NCI-H345 treated with DMSO at 0.1 percent for 48 hours (cell line): ENCODE data around the gene MLF1.
A peak's percentile ranks its signal among the peaks of the same experiment; 100 is the strongest.
"Not testable (repeated sequence)": the region's sequence is repeated elsewhere in the genome, so short reads cannot be mapped to it uniquely, and the experiment has no call there.

ENCODE experiments used
- DNase-seq: peaks from one replicate; lab custom pipeline; 2025; ENCODE audit not compliant: unreplicated experiment; lab: John Stamatoyannopoulos, UW

Gene MLF1

GRCh38 chr3:158570999-158571702, at the start of gene MLF1:
TSS of gene MLF1 (plus strand) at chr3:158571194. CDS start at chr3:158571301, 107 bp downstream.
- DNase-seq: peak; percentile 54

- DNase-seq: no peak
Measured at GRCh38 chr3:158522221-158523136, 48.5 kb upstream of the MLF1 start.

- DNase-seq: no peak
Measured at GRCh38 chr3:158528076-158528674, 42.8 kb upstream of the MLF1 start.

- DNase-seq: peak; percentile 5
Measured at GRCh38 chr3:158531334-158531733, 39.7 kb upstream of the MLF1 start.

GRCh38 chr3:158532099-158532734, 38.8 kb upstream of the MLF1 start:
- DNase-seq: no peak

- no peak for DNase-seq
Measured at GRCh38 chr3:158535918-158536317, 35.1 kb upstream of the MLF1 start.

- DNase-seq: no peak
Measured at GRCh38 chr3:158539414-158540014, 31.5 kb upstream of the MLF1 start.

- DNase-seq: no peak
Measured at GRCh38 chr3:158540066-158540465, 30.9 kb upstream of the MLF1 start.

- no peak for DNase-seq
Measured at GRCh38 chr3:158548691-158549090, 22.3 kb upstream of the MLF1 start.

- DNase-seq: not testable (repeated sequence)
Measured at GRCh38 chr3:158549938-158550337, 21.1 kb upstream of the MLF1 start.

- DNase-seq: no peak
Measured at GRCh38 chr3:158552124-158552523, 18.9 kb upstream of the MLF1 start.

- DNase-seq: no peak
Measured at GRCh38 chr3:158559504-158559903, 11.5 kb upstream of the MLF1 start.

- no peak for DNase-seq
Measured at GRCh38 chr3:158560979-158561378, 10.0 kb upstream of the MLF1 start.

- no peak for DNase-seq
Measured at GRCh38 chr3:158562674-158563073, 8.3 kb upstream of the MLF1 start.

GRCh38 chr3:158563076-158563475, 7.9 kb upstream of the MLF1 start:
- no peak for DNase-seq

GRCh38 chr3:158565076-158565475, 5.9 kb upstream of the MLF1 start:
- DNase-seq: no peak

GRCh38 chr3:158568784-158569183, 2.2 kb upstream of the MLF1 start:
- DNase-seq: no peak

- DNase-seq: no peak
Measured at GRCh38 chr3:158569794-158570193, 1.2 kb upstream of the MLF1 start.

GRCh38 chr3:158571969-158572765, 1.2 kb downstream of the MLF1 start:
- DNase-seq: no peak

- no peak for DNase-seq
Measured at GRCh38 chr3:158572766-158573060, 1.7 kb downstream of the MLF1 start.
